OCI-LY3 (cell line): ENCODE data around the gene PIP4K2C.

Experiments used
- CTCF ChIP-seq: fragments of 200-600, 300-600 bp; sonication (generic); IDR thresholded peaks from 2 replicates; pipeline ENCODE4 v1.5.1; 2014; ENCODE audit warnings: antibody characterized with exemption, low read length, low read depth
- EZH2phosphoT487 ChIP-seq: fragments of 200-600 bp; shearing (Covaris generic); IDR thresholded peaks from 2 replicates; pipeline ENCODE4 v1.6.1; 2018; ENCODE audit warnings: antibody characterized with exemption, mixed run types, low read depth

GRCh38 chr12:57615637-57616036 lies 24.6 kb downstream of the PIP4K2C start:
- TF ChIP-seq CTCF (no peak), EZH2phosphoT487 (no peak)
